Spleen (tissue), 7 donors: Measurements from ENCODE around the gene GRAMD1A.

Experiments used
- CTCF ChIP-seq, 11 experiments: fragments of 200-600 bp in 7 of 11; fragments of 450-650 bp in 4 of 11; sonication (generic) in 4 of 11; IDR thresholded peaks in 8 of 11; conservative IDR thresholded peaks in 3 of 11; 1 replicate in 7 of 11; 2 replicates in 4 of 11; pipeline versions ENCODE4 v1.4.0 to v1.8.0; 2016 to 2021; ENCODE audit warnings: antibody characterized with exemption in 11 of 11, inconsistent platforms in 4 of 11, mild to moderate bottlenecking in 1 of 11
- POLR2A ChIP-seq, 3 donors: fragments of 450-650 bp; IDR thresholded peaks; one replicate each; pipeline ENCODE4 v1.5.1; 2017; ENCODE audit warnings: antibody characterized with exemption in 3 of 3, mild to moderate bottlenecking in 1 of 3
- donor health status: DM: no; HTN: no; CAD: no; lungs with moderate emphysema.
- donor health status: DM: no; HTN: no; CAD: no.
- donor health status: DM: no; HTN: no; CAD: no.

- TF ChIP-seq CTCF (IDR thresholded peaks at IDR 0.05 in 8 of 11, conservative IDR thresholded peaks at IDR 0.05 in 3 of 11) (no peak), POLR2A (IDR thresholded peaks at IDR 0.05) (no peak)
These were observed 52.6 kb downstream of the GRAMD1A start for GRCh38 chr19:35052599-35053190.
